CD4-positive, alpha-beta T cell (primary cell): ENCODE results near the gene PALS2. TPM values are rescaled to one million over a fixed set of nuclear protein-coding genes. Genes with fewer than 3 reads are reported as not detected.

ENCODE experiments used
- ATAC-seq: fragments of 200-7000 bp; cut with Tn5 transposase; one replicate; pipeline ENCODE4 v1.10.0; 2022; ENCODE audit warnings: mild to moderate bottlenecking; ENCODE audit not compliant: poor library complexity
- CTCF ChIA-PET: fragments of 350-600 bp; sonication (Branson Sonifier 250); formaldehyde crosslinking; loops from one replicate; lab custom pipeline; 2021; ENCODE audit warnings: antibody characterized with exemption, inconsistent platforms; lab: Charles Lee
- POLR2A ChIA-PET: fragments of 350-600 bp; sonication (Branson Sonifier 250); formaldehyde crosslinking; loops from one replicate; lab custom pipeline; 2021; ENCODE audit warnings: antibody characterized with exemption, inconsistent platforms; lab: Charles Lee
- DNase-seq, 14 experiments: peaks; one replicate each; pipeline ENCODE4 v3.0.0-alpha.2; 2013 to 2020; ENCODE audit warnings: mixed read lengths in 2 of 14
- H3K27ac ChIP-seq, 2 donors: one replicate each; pipeline versions ENCODE4 v1.5.1 to v1.7.0; 2013; ENCODE audit warnings: low read length in 2 of 2, low read depth in 1 of 2, mild to moderate bottlenecking in 1 of 2
- H3K27me3 ChIP-seq, 2 experiments: 1 replicate in 1 of 2; 2 replicates in 1 of 2; pipeline versions ENCODE4 v1.6.1 to v1.7.0; 2013; ENCODE audit warnings: low read length in 2 of 2, control low read depth in 1 of 2, mild to moderate bottlenecking in 1 of 2, moderate library complexity in 1 of 2; ENCODE audit not compliant: insufficient read depth in 2 of 2, control insufficient read depth in 1 of 2
- H3K36me3 ChIP-seq: one replicate; pipeline ENCODE4 v1.6.1; 2013; ENCODE audit warnings: low read length, control low read depth; ENCODE audit not compliant: insufficient read depth
- H3K4me1 ChIP-seq: one replicate; pipeline ENCODE4 v1.6.1; 2013; ENCODE audit warnings: low read length, control low read depth; ENCODE audit not compliant: insufficient read depth
- H3K4me3 ChIP-seq: one replicate; pipeline ENCODE4 v1.5.1; 2013; ENCODE audit warnings: mild to moderate bottlenecking, low read length, moderate library complexity
- H3K9me3 ChIP-seq, 2 experiments: 1 replicate in 1 of 2; 2 replicates in 1 of 2; pipeline versions ENCODE4 v1.6.1 to v1.7.0; 2013; ENCODE audit warnings: low read length in 2 of 2, mild to moderate bottlenecking in 2 of 2, control low read depth in 1 of 2, moderate library complexity in 1 of 2; ENCODE audit not compliant: control insufficient read depth in 1 of 2, insufficient read depth in 1 of 2
- H3K27ac Mint-ChIP-seq: one replicate; pipeline ENCODE4 v1.8.0; 2020; ENCODE audit warnings: mixed read lengths
- H3K27me3 Mint-ChIP-seq: one replicate; pipeline ENCODE4 v1.8.0; 2021; ENCODE audit warnings: mixed read lengths
- H3K36me3 Mint-ChIP-seq: one replicate; pipeline ENCODE4 v1.8.0; 2021; ENCODE audit warnings: low read depth, mixed read lengths
- H3K4me1 Mint-ChIP-seq: one replicate; pipeline ENCODE4 v1.8.0; 2021; ENCODE audit warnings: low read depth, mixed read lengths
- H3K4me3 Mint-ChIP-seq: one replicate; pipeline ENCODE4 v1.8.0; 2020; ENCODE audit warnings: mild to moderate bottlenecking, mixed read lengths
- H3K9me3 Mint-ChIP-seq: one replicate; pipeline ENCODE4 v1.8.0; 2020; ENCODE audit warnings: mixed read lengths
- CTCF ChIP-seq: fragments of 200-600 bp; IDR thresholded peaks from one replicate; pipeline ENCODE4 v1.8.0; 2022; ENCODE audit warnings: antibody characterized with exemption, mild to moderate bottlenecking
- intact Hi-C, 2 experiments: fragments of 100-400 bp; cut with DNase I in 1 of 2; cut with micrococcal nuclease in 1 of 2; formaldehyde crosslinking; loops; one replicate each; pipeline versions ENCODE4 v1.15.1 to v1.9.0; 2023 to 2025; cut with DNase I, micrococcal nuclease
- total RNA-seq, 174 experiments: library from RNA in 2 of 174; stranded (reverse) in 2 of 174; gene quantifications; one replicate each; pipeline ENCODE4 v1.2.3 and lab custom pipeline; 2021 to 2026

The PALS2 gene
- total RNA-seq, 2 experiments from 2014 or later, result 35.0 to 53.2 TPM

- CTCF ChIA-PET, result no interaction called here
- intact Hi-C loops, result loop anchor here in 1 of 2 experiments (5.0 to 10.0 kb wide), 10 partner anchors 403 to 1750 kb away; partner anchors contain the start of genes CBX3, CCDC126, FAM221A and HNRNPA2B1
- POLR2A ChIA-PET, result interaction anchor here (1.0 to 3.1 kb wide), 3 partner anchors 13 to 551 kb away, joined by 3 to 13 read pairs (median 7); partner anchors contain the start of gene CYCS
- Mint-ChIP-seq H3K9me3 (no peaks in the 10 kb centered on the region), H3K27ac (peak overlapping the region; percentile 80), H3K4me3 (peak overlapping the region; percentile 97), H3K36me3 (peaks cover 12% of the 10 kb centered on the region), H3K27me3 (no peaks in the 10 kb centered on the region), H3K4me1 (peaks cover 51% of the 10 kb centered on the region)
- H3K4me3 ChIP-seq, result peak overlapping the region; percentile 84
- DNase-seq (no peak), ATAC-seq (no peak)
- H3K36me3 ChIP-seq, result no peaks in the 10 kb centered on the region
- H3K27me3 ChIP-seq, result no peaks in the 10 kb centered on the region
- H3K9me3 ChIP-seq, result no peaks in the 10 kb centered on the region
- H3K4me1 ChIP-seq, result peaks cover 19% of the 10 kb centered on the region
- H3K27ac ChIP-seq, result no peak overlapping the region
- TF ChIP-seq CTCF, result no peak
Observed at GRCh38 chr7:24574386-24574785, 1.1 kb downstream of the PALS2 start.

- Mint-ChIP-seq H3K9me3 (no peaks in the 10 kb centered on the region), H3K36me3 (peaks cover 12% of the 10 kb centered on the region), H3K4me3 (peak overlapping the region; percentile 97), H3K4me1 (peaks cover 51% of the 10 kb centered on the region), H3K27me3 (no peaks in the 10 kb centered on the region), H3K27ac (peak overlapping the region; percentile 80)
- ChIA-PET POLR2A (interaction anchor here (1.0 to 3.1 kb wide), 2 partner anchors 14 to 550 kb away, joined by 3 to 13 read pairs; partner anchors contain the start of gene CYCS), CTCF (no interaction called here)
- peaks cover 19% of the 10 kb centered on the region for H3K4me1 ChIP-seq
- no peak for TF ChIP-seq CTCF
- H3K36me3 ChIP-seq, result no peaks in the 10 kb centered on the region
- ATAC-seq, result no peak
- no peak overlapping the region for H3K4me3 ChIP-seq
- no peaks in the 10 kb centered on the region for H3K27me3 ChIP-seq
- DNase-seq, result no peak
- H3K9me3 ChIP-seq, result no peaks in the 10 kb centered on the region
- H3K27ac ChIP-seq, result no peak overlapping the region
- intact Hi-C loops, result loop anchor here (5.0 to 10.0 kb wide), 11 partner anchors 92 to 1750 kb away; partner anchors contain the start of genes CBX3 (in 1 of the 2), CCDC126 (in 1 of the 2), FAM221A (in 1 of the 2) and HNRNPA2B1 (in 1 of the 2)
Observed at GRCh38 chr7:24574950-24575349, 1.7 kb downstream of the PALS2 start.

- H3K27ac Mint-ChIP-seq, result peak overlapping the region; percentile 33
Observed at GRCh38 chr7:24576171-24577025, 3.1 kb downstream of the PALS2 start.

More at GRCh38 chr7:24576171-24577025, 3.1 kb downstream of the PALS2 start:
- Histone ChIP-seq H3K4me1 (peaks cover 19% of the 10 kb centered on the region), H3K27ac (no peak overlapping the region), H3K36me3 (no peaks in the 10 kb centered on the region), H3K4me3 (no peak overlapping the region), H3K27me3 (no peaks in the 10 kb centered on the region), H3K9me3 (no peaks in the 10 kb centered on the region)
- H3K36me3 Mint-ChIP-seq, result peaks cover 12% of the 10 kb centered on the region
- TF ChIP-seq CTCF, result peak; percentile 70
- H3K4me1 Mint-ChIP-seq, result peaks cover 51% of the 10 kb centered on the region
- H3K27me3 Mint-ChIP-seq, result no peaks in the 10 kb centered on the region
- DNase-seq, result peak in 4 of 14 experiments; percentile 12 to 50 (median 45)
- H3K4me3 Mint-ChIP-seq, result peak overlapping the region; percentile 79
- intact Hi-C loops, result loop anchor here (5.0 to 10.0 kb wide), 5 partner anchors 91 to 1752 kb away; partner anchors contain the start of genes HYCC1 (in 1 of the 2), TOMM7 (in 1 of the 2) and TRA2A (in 1 of the 2)
- H3K9me3 Mint-ChIP-seq, result no peaks in the 10 kb centered on the region
- POLR2A ChIA-PET, result no interaction called here
- CTCF ChIA-PET, result no interaction called here
- no peak for ATAC-seq
